Forelimb muscle (tissue), 1 donor: ENCODE data around the gene POLD1. TPM values are rescaled to one million over a fixed set of nuclear protein-coding genes. Genes with fewer than 3 reads are reported as not detected.

Experiments used
- DNase-seq: peaks from one replicate; pipeline ENCODE4 v3.0.0-alpha.2; 2013; ENCODE audit warnings: low read depth
- polyA plus RNA-seq: library from polyadenylated mRNA; unstranded; fragments of 120-200 nt; gene quantifications from one replicate; pipeline ENCODE4 v1.2.1, GENCODE V29; 2013; ENCODE audit not compliant: insufficient read length

Gene POLD1
- polyA plus RNA-seq, 1 donor: 15.2 TPM

DNA sequence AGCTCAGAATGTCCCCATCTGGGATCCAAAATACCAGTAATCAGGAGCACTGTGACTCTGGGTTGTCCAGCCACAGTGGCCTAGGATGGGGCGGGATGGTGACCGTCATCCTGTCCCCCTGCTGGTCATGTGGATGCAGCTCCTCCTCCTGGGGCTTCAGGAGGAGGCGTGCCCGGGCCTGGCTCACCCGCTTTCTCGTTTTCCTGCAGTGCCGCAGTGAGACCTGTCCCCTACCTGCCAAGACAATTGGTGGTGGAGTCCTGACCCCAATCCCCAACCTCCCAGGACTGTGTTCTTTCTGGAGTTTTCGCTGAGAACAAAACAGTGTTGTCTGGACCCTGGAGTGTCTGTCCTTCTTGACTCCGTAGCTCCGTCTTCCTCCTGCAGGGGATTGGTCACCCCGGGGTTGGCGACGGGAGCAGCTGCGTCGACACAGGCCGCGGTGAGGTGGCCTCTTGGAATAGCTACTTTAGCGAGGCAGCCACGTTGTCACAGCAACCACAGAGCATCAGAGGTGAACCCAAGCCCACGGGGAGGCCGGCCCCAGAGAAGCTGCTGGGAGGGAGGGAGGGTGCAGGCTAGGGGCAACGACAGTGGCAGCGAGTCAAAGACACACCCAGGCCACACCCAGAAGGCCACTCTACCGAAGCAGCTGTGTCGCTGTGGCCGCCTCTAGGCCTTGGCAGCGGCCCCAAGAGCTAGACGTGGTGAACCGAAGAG, 82.0 kb downstream of the POLD1 start:
- no peak for DNase-seq

DNA sequence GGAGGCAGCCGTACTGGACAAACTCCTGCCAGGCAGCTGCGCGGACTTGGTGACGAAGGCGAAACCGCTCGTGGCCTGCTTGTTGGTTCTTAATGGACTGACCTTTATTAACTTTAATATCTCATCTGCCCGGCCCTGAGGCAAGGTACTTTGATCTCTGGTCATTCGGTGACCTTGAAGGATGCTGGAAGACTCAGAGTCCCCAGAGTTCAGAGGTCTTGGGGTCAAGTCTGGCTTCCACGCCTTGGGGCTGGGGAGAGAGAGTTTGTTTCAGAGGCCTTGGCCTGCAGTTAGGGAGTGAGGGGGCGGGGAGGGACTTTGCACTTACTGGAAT, 82.5 kb downstream of the POLD1 start:
- DNase-seq: no peak

DNA sequence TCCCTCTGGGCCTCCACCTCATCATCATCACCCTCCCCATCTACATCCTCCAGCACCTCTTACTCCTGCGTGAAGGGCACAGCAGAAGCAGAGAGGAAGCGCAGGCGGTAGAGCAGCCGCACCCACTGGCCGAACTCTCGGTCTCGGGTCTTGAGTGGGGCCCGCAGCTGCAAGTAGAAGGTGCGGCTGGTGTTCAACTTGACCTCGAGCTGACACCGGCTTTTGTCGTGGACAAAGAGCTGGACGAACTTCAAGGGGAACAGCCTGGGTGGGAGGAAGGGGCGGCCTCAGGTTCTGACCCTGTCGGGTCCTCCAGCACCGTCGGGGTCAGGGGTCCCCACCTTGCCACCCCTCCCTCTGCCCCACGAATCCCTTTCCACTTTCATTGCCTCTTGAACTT, 83.4 kb downstream of the POLD1 start:
- no peak for DNase-seq

Other genes starting within 250 kb of the POLD1 start
- gene IZUMO2, start 221.1 kb upstream of the POLD1 start, polyA plus RNA-seq: not detected
- 53.2 TPM for gene MYH14, start 180.7 kb upstream of the POLD1 start, polyA plus RNA-seq
- 1.3 TPM for gene KCNC3, start 55.0 kb upstream of the POLD1 start, polyA plus RNA-seq
- gene NAPSA, start 18.7 kb upstream of the POLD1 start, polyA plus RNA-seq: 1.2 TPM
- 20.9 TPM for gene NR1H2, start 7.9 kb upstream of the POLD1 start, polyA plus RNA-seq
- gene SPIB, start 34.6 kb downstream of the POLD1 start, polyA plus RNA-seq: 0.71 TPM
- 67.9 TPM for gene MYBPC2, start 48.5 kb downstream of the POLD1 start, polyA plus RNA-seq
- 117 TPM for gene EMC10, start 92.2 kb downstream of the POLD1 start, polyA plus RNA-seq
- gene GARIN5A, start 92.5 kb downstream of the POLD1 start, polyA plus RNA-seq: 5.7 TPM
- gene JOSD2, start 126.8 kb downstream of the POLD1 start, polyA plus RNA-seq: 24.6 TPM
- gene ASPDH, start 129.6 kb downstream of the POLD1 start, polyA plus RNA-seq: 1.4 TPM
- gene LRRC4B, start 184.1 kb downstream of the POLD1 start, polyA plus RNA-seq: 8.5 TPM